Adrenal gland (tissue), 12 donors: ENCODE measurements around the gene RPS6KA2. TPM values are rescaled to one million over a fixed set of nuclear protein-coding genes. Genes with fewer than 3 reads are reported as not detected.

ENCODE experiments used
- DNase-seq, 7 donors: peaks; one replicate each; pipeline ENCODE4 v3.0.0-alpha.2; 2019 to 2020
- H3K27ac ChIP-seq, 5 donors: fragments of 200-600 bp; sonication (generic) in 4 of 5; 1 replicate in 3 of 5; 2 replicates in 2 of 5; pipeline versions ENCODE4 v1.5.1 to v1.8.0; 2016 to 2020; ENCODE audit warnings: mild to moderate bottlenecking in 1 of 5
- H3K27me3 ChIP-seq: fragments of 200-600 bp; 2 replicates; pipeline ENCODE4 v1.8.0; 2021
- H3K36me3 ChIP-seq, 2 donors: fragments of 200-600 bp; replicated peaks in 1 of 2; 1 replicate in 1 of 2; 2 replicates in 1 of 2; pipeline versions ENCODE4 v1.5.1 to v1.8.0; 2018 to 2022
- H3K4me1 ChIP-seq, 2 donors: fragments of 200-600 bp; replicated peaks in 1 of 2; 1 replicate in 1 of 2; 2 replicates in 1 of 2; pipeline versions ENCODE4 v1.5.1 to v1.8.0; 2018 to 2021
- H3K4me3 ChIP-seq, 4 donors: fragments of 200-600 bp; sonication (generic) in 3 of 4; one replicate each; pipeline ENCODE4 v1.5.1; 2016 to 2018
- H3K9me3 ChIP-seq, 3 donors: fragments of 200-600 bp; sonication (generic) in 1 of 3; replicated peaks in 1 of 3; 1 replicate in 2 of 3; 2 replicates in 1 of 3; pipeline versions ENCODE4 v1.5.1 to v1.8.0; 2016 to 2021
- CTCF ChIP-seq, 6 experiments: fragments of 450-650 bp in 4 of 6; fragments of 200-600 bp in 2 of 6; sonication (generic) in 1 of 6; IDR thresholded peaks; 1 replicate in 5 of 6; 2 replicates in 1 of 6; pipeline versions ENCODE4 v1.5.1 to v1.8.0; 2016 to 2021; ENCODE audit warnings: antibody characterized with exemption in 6 of 6, mild to moderate bottlenecking in 2 of 6, moderate library complexity in 1 of 6
- POLR2A ChIP-seq, 2 donors: fragments of 450-650 bp; IDR thresholded peaks; one replicate each; pipeline ENCODE4 v1.6.1; 2017; ENCODE audit warnings: antibody characterized with exemption in 2 of 2, mild to moderate bottlenecking in 2 of 2, moderate library complexity in 1 of 2
- WGBS, 4 donors: extraction: QIAGEN DNeasy Blood & Tissue Kit in 2 of 4; methylation state at CpG; one replicate each; pipeline versions ENCODE4 v1.1.5 to v1.1.7; 2013 to 2017; 5-methylcytosine and 5-hydroxymethylcytosine counted together
- intact Hi-C, 2 donors: fragments of 100-400 bp; cut with DNase I; formaldehyde crosslinking; loops; one replicate each; pipeline versions ENCODE4 v1.14.1 to v1.15.0; 2022 to 2023
- polyA plus RNA-seq, 3 donors: library from polyadenylated mRNA; stranded (reverse); fragments of 200-250 nt in 2 of 3; fragments of 350-450 nt in 1 of 3; fragmentation: Illumina TruSeq in 1 of 3; extraction: RNeasy Lipid Tissue Mini Kit (QIAGEN cat#74804) in 1 of 3; gene quantifications; one replicate each; pipeline ENCODE4 v1.2.3, GENCODE V29; 2013 to 2014
- total RNA-seq, 9 donors: library from RNA; depleted of rRNA in 4 of 9; stranded (reverse); fragments of >200 nt in 4 of 9; fragments of 120-200 nt in 1 of 9; fragmentation: NEBNext Ultra II Directional in 1 of 9; extraction: Animal tissue kit (Norgen Biotek cat#: 25700) in 1 of 9; gene quantifications; one replicate each; pipeline versions ENCODE4 v1.1.0 to v1.2.4, GENCODE V29; 2013 to 2023
- donor health status: healthy with polysubstance abuse.
- donor health status: Bipolar disorder and iron deficiency.
- donor health status: DM: yes; HTN: yes; CAD: no.
- donor health status: DM: no; HTN: no; CAD: no.
- donor health status: DM: no; HTN: no; CAD: no.
- donor health status: DM: yes; HTN: yes; CAD: no.

The RPS6KA2 gene
- total and polyA plus RNA-seq, 12 donors, result 7.0 to 40.4 (median 26.2) TPM

- 82 to 97% (median 95%) methylated on average over 9 to 12 of the region's 12 CpGs for WGBS, 4 donors
- intact Hi-C loops, result no loop called here
- Histone ChIP-seq H3K36me3 (no peaks in the 10 kb centered on the region), H3K4me1 (peaks cover 6 to 15% of the 10 kb centered on the region in 2 donors), H3K9me3 (no peaks in the 10 kb centered on the region), H3K27me3 (no peaks in the 10 kb centered on the region), H3K4me3 (no peak overlapping the region), H3K27ac (peak overlapping the region in 1 of 5 donors; percentile 64)
- TF ChIP-seq POLR2A (IDR thresholded peaks at IDR 0.05) (no peak), CTCF (IDR thresholded peaks at IDR 0.05) (no peak)
- DNase-seq, result no peak
These were observed 12.9 kb downstream of the RPS6KA2 start for GRCh38 chr6:166614171-166614583.

- TF ChIP-seq CTCF (IDR thresholded peaks at IDR 0.05), result no peak
- no peak for TF ChIP-seq POLR2A (IDR thresholded peaks at IDR 0.05)
- no peak overlapping the region for H3K27ac ChIP-seq
- intact Hi-C loops, result no loop called here
- 89 to 91% (median 90%) methylated on average over 7 of the region's 7 CpGs for WGBS, 4 donors
- H3K27me3 ChIP-seq, result no peaks in the 10 kb centered on the region
- peaks cover 6 to 15% of the 10 kb centered on the region in 2 donors for H3K4me1 ChIP-seq
- H3K36me3 ChIP-seq, result no peaks in the 10 kb centered on the region
- no peaks in the 10 kb centered on the region for H3K9me3 ChIP-seq
- no peak overlapping the region for H3K4me3 ChIP-seq
- DNase-seq, result no peak
These were observed 14.0 kb downstream of the RPS6KA2 start for GRCh38 chr6:166613027-166613426.

DNA sequence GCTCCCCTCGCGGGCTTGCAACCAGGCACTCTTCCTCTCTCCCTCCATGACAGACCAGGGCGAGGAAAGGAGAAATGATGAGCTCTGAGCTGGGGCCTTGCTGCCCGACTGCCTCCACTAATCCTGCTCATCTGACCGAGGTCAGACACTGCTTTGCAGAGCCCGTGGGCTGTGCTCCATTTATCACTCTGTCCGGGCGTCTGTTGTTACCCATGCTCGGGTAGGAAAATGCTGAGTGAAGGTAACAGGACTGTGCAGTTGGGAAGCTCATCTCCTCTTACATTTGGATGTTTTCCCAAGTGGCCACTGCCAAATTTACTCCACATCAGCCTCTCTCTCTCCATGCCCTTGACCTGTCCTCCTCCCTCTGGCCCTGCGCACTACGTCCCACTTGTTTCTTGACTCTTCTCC, 14.6 kb downstream of the RPS6KA2 start:
- Histone ChIP-seq H3K27me3 (no peaks in the 10 kb centered on the region), H3K9me3 (no peaks in the 10 kb centered on the region), H3K27ac (no peak overlapping the region), H3K4me3 (no peak overlapping the region), H3K36me3 (no peaks in the 10 kb centered on the region), H3K4me1 (peaks cover 6 to 15% of the 10 kb centered on the region in 2 donors)
- DNase-seq, result peak in 2 of 7 donors; percentile 41 to 61
- intact Hi-C loops, result no loop called here
- WGBS, 4 donors, result 52 to 65% (median 59%) methylated on average over 10 to 11 of the region's 11 CpGs
- no peak for TF ChIP-seq CTCF (IDR thresholded peaks at IDR 0.05)
- TF ChIP-seq POLR2A (IDR thresholded peaks at IDR 0.05), result no peak

- DNase-seq, result no peak
- Histone ChIP-seq H3K4me1 (peaks cover 6 to 7% of the 10 kb centered on the region in 2 donors), H3K9me3 (no peaks in the 10 kb centered on the region), H3K27me3 (no peaks in the 10 kb centered on the region), H3K4me3 (no peak overlapping the region), H3K27ac (no peak overlapping the region), H3K36me3 (no peaks in the 10 kb centered on the region)
- 88 to 96% (median 95%) methylated on average over 4 of the region's 4 CpGs for WGBS, 4 donors
- intact Hi-C loops, result no loop called here
- TF ChIP-seq POLR2A (IDR thresholded peaks at IDR 0.05) (no peak), CTCF (IDR thresholded peaks at IDR 0.05) (no peak)
These were observed 15.4 kb downstream of the RPS6KA2 start for GRCh38 chr6:166611631-166612030.
